Fibroblast of lung (primary cell): ENCODE results near the gene CDH24.

Experiments used
- CTCF ChIP-seq, 2 donors: IDR thresholded peaks in 1 of 2; conservative IDR thresholded peaks in 1 of 2; 1 replicate in 1 of 2; 2 replicates in 1 of 2; pipeline ENCODE4 v1.5.1; 2011 to 2012; ENCODE audit warnings: low read length in 2 of 2, control low read depth in 1 of 2, inconsistent platforms in 1 of 2, low read depth in 1 of 2, mild to moderate bottlenecking in 1 of 2
- EZH2 ChIP-seq: IDR thresholded peaks from 2 replicates; pipeline ENCODE4 v1.5.1; 2012; ENCODE audit warnings: low read length, control low read depth, mild to moderate bottlenecking; ENCODE audit errors: missing control alignments

GRCh38 chr14:23028799-23029198, 28.5 kb downstream of the CDH24 start:
- TF ChIP-seq CTCF (conservative IDR thresholded peaks at IDR 0.05 in 1 of 2, IDR thresholded peaks at IDR 0.05 in 1 of 2; ENCODE audit: low read depth in 1 of 2, low read length in 2 of 2) = no peak
- TF ChIP-seq EZH2 = no peak
